ENCODE measurements around the gene SLC29A3. TPM values are rescaled to one million over a fixed set of nuclear protein-coding genes. Genes with fewer than 3 reads are reported as not detected.

Gene SLC29A3
- total and polyA plus RNA-seq, 8 donors = 7.6 to 13.4 (median 8.1) TPM

- ATAC-seq = no peak
- intact Hi-C loops (cut with DNase I) = no loop called here
- H3K36me3 ChIP-seq = peaks cover 0 to 9% of the 10 kb centered on the region in 2 donors
Measured at GRCh38 chr10:71319800-71320392, 837 bp downstream of the SLC29A3 start.

GRCh38 chr10:71320592-71320991 lies 1.5 kb downstream of the SLC29A3 start:
- intact Hi-C loops (cut with DNase I) = no loop called here
- Histone ChIP-seq H3K36me3 (peaks cover 0 to 11% of the 10 kb centered on the region in 2 donors), H3K9me3 (no peaks in the 10 kb centered on the region), H3K4me1 (peaks cover 11 to 30% of the 10 kb centered on the region in 2 donors), H3K27ac (no peak overlapping the region), H3K4me3 (no peak overlapping the region), H3K27me3 (no peaks in the 10 kb centered on the region)
- no peak for TF ChIP-seq CTCF (IDR thresholded peaks at IDR 0.05)
- ATAC-seq (no peak), DNase-seq (no peak)

More at GRCh38 chr10:71319800-71320392, 837 bp downstream of the SLC29A3 start:
- Histone ChIP-seq H3K9me3 (no peaks in the 10 kb centered on the region), H3K27me3 (no peaks in the 10 kb centered on the region), H3K4me1 (peaks cover 11 to 30% of the 10 kb centered on the region in 2 donors), H3K27ac (peak overlapping the region in 1 of 2 donors; percentile 55), H3K4me3 (peak overlapping the region; percentile 64 to 80)
- no peak for DNase-seq
- TF ChIP-seq CTCF (IDR thresholded peaks at IDR 0.05) = no peak

DNA sequence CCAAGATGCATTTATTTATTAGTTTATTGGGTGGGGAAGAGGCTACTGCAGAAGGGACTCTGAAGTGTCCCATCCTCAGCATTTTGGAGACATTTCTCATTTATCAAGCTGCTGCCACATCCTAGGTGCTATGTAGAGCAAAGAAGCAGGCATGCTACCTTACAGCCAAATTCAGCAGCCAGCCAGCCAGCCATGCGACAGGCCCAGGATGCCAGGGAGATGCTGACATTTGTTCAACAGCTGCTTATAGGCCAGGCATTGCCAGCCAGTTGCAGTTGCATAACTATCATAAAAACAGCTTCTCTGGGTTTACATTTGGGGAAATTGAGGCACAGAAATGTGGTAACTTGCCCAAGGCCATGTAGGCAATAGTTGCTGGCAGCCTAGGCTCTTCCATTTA lies 2.3 kb downstream of the SLC29A3 start:
- no peak overlapping the region for H3K27ac ChIP-seq
- no peaks in the 10 kb centered on the region for H3K9me3 ChIP-seq
- H3K27me3 ChIP-seq = no peaks in the 10 kb centered on the region
- peaks cover 11 to 23% of the 10 kb centered on the region in 2 donors for H3K4me1 ChIP-seq
- intact Hi-C loops (cut with DNase I) = no loop called here
- ATAC-seq (no peak), DNase-seq (no peak)
- no peak overlapping the region for H3K4me3 ChIP-seq
- no peak for TF ChIP-seq CTCF (IDR thresholded peaks at IDR 0.05)
- peaks cover 0 to 15% of the 10 kb centered on the region in 2 donors for H3K36me3 ChIP-seq

DNA sequence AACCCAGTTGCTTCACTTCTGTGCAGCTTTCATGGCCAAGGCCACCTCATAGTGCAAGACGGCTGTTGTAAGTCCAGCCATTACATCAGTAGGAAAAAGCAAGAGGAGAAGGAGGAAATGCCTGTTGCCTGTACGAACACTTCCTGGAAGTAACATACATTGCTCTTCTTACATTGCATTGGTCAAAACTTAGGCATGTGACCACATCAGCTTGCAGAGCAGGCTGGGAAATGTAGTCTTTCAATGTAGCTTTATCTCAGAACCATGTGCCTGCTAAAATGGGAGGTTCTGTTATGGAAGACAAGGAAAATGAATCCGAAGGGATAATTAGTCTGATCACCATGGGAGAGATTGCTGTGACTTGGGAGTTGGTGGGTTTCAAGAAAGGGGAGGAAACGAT lies 4.3 kb downstream of the SLC29A3 start:
- H3K27me3 ChIP-seq = no peaks in the 10 kb centered on the region
- no peak for DNase-seq
- intact Hi-C loops (cut with DNase I) = no loop called here
- H3K4me1 ChIP-seq = peaks cover 11 to 18% of the 10 kb centered on the region in 2 donors
- no peaks in the 10 kb centered on the region for H3K9me3 ChIP-seq
- ATAC-seq = no peak
- TF ChIP-seq CTCF (IDR thresholded peaks at IDR 0.05) = no peak
- H3K27ac ChIP-seq = no peak overlapping the region
- peaks cover 0 to 31% of the 10 kb centered on the region in 2 donors for H3K36me3 ChIP-seq
- H3K4me3 ChIP-seq = no peak overlapping the region

- no peak for TF ChIP-seq CTCF (IDR thresholded peaks at IDR 0.05)
- intact Hi-C loops (cut with DNase I) = no loop called here
- Histone ChIP-seq H3K9me3 (no peaks in the 10 kb centered on the region), H3K27me3 (no peaks in the 10 kb centered on the region), H3K27ac (no peak overlapping the region), H3K4me1 (peaks cover 4 to 10% of the 10 kb centered on the region in 2 donors), H3K4me3 (no peak overlapping the region), H3K36me3 (peaks cover 0 to 31% of the 10 kb centered on the region in 2 donors)
- ATAC-seq = no peak
- DNase-seq = no peak
Measured at GRCh38 chr10:71324743-71325142, 5.7 kb downstream of the SLC29A3 start.
